HG03558 (cell line): Measurements from ENCODE around the gene ARID1B.

ENCODE experiments used
- ATAC-seq: cut with Tn5 transposase; IDR thresholded peaks from one replicate; pipeline ENCODE4 v1.9.1; 2021; ENCODE audit warnings: moderate number of reproducible peaks; ENCODE audit not compliant: unreplicated experiment; ENCODE audit errors: extremely low read depth

Gene ARID1B

DNA sequence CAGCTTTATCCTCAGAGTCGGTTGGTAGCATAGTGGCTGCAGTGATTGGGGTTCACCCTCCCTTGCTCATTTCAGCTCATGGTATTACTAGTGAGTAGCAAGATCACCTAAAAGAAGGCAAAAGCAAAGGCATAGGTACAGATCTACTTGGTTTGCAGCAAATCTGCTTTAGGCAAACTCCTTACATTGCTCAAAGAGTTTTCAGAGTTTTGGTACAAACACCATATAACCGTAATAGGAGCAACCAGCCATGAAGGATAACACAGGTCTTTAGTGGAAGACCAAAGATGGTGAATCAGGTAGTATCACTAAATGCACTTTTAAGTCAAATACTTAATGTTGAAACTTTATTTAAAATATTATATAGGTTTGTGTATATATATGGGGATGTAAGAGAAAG is 172.9 kb downstream of the ARID1B start:
- ATAC-seq: no peak

DNA sequence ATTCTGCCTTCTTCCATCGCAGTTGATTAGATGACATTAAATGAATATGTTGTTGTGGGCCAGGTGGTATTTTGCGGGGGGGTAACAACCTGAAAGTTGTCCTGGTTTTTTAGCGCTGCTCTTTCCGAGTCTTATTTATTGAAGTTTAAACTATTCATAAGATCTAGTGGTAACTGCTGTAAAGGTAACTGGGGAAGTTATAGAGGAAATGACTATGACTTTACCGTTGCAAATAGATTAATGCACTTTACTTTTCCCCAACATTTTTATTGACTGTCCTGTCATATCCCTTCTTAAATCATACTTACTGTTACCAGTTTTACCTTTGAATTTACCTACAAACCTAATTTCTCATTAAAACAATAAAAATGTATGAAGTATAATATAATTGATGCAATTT is 173.4 kb downstream of the ARID1B start:
- no peak for ATAC-seq

DNA sequence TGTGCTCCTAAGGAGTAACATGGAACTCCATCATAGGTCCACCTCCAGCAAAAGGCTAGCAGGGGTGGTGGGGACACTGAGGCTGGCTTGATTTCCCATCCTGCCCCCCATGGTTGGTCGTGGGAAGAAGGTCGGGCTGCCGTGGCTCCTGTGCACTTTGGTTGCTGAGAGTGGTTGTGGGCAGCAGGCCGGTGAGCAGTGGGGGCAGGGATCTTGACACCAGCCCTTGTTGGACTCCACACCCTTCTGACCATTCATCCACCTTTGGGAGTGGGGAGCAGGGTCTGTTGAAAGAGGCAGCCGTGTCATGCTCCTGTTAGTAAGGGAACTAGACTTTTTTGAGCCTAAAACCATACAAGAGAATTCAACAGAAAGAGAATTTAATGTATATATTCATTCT is 175.2 kb downstream of the ARID1B start:
- no peak for ATAC-seq

DNA sequence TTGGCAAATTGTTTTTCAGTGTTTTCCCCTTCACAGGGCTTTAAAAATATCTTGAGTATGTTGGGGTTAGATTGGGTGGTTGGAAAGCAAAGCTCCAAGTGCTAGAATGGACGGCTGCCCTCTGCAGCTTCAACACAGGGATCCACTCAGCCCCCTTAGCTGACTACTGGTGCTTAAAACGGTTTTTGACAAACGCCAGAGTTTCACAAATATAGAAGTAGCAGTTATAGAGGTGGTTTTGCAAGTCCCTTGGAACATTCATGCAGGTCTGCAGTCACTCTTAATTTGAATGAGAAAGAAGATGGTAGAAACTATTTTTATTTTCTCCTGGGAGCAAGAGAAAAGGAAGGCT is 175.9 kb downstream of the ARID1B start:
- no peak for ATAC-seq

DNA sequence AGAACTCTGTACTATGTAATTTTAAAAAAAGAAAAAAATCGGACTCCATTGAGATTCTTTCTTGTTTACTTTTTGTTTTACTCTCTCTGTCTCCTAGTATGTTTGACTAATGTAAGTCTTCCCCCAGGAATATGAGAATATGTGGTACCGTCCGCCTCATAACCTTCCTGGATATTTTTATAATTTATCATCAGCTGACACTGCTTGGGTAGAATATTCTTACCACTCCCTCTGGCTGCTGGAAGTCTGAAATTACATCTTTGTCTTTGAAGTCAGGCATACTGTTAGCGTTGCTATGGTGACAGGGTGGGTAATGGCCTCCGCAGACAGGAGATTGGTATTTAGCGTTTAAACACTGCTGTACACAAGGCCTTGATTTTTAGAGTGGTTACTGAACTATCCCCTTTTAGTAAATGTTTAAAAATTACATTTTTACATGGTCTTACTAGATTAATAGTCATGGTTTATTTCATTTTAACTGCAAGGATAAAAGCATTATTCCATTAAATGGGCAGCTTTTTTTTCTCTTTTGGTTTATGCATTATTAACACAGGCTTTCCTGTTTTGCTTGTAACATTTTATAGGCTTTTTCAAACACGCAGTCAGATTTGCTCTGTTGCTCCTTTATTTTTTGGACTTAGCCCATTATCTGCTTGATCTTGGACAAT is 176.4 kb downstream of the ARID1B start:
- ATAC-seq: no peak

DNA sequence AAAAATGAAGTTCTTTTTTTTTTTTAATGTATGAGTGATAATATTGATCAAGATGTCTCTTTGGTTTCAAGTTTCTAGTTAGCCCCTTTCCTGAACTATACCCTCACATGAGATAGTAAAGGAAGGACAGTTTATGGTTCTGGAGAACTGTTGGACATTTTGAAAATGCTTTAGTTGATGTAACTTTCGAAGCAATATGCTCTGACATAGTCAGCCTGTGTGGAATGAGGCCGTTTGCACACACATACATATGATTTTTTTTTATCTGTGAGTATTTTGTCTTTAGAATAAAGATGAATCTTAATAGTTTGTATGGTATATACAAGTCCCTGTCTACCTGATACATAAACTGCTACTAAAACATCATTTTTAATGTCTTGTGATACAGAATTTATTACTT is 177.0 kb downstream of the ARID1B start:
- ATAC-seq: no peak

DNA sequence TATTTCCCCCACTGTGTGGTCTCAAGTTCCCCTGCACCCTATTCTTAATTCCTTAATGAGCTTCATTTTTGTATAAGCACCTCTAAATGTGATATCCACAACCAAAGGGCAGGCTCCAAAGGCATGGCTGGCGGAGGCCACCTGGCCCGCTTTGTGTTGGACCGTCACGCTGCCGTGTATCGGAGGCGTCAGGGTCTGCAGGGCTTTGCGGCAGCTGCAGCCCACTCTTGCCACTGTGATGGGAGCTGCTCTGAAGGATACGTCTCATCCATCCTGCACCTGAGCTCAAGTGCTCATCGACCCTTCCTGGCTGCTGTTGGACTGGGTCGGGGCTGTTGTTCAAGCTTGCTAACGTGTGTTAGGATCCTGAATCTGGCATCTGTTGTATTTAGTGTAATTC is 177.6 kb downstream of the ARID1B start:
- no peak for ATAC-seq

DNA sequence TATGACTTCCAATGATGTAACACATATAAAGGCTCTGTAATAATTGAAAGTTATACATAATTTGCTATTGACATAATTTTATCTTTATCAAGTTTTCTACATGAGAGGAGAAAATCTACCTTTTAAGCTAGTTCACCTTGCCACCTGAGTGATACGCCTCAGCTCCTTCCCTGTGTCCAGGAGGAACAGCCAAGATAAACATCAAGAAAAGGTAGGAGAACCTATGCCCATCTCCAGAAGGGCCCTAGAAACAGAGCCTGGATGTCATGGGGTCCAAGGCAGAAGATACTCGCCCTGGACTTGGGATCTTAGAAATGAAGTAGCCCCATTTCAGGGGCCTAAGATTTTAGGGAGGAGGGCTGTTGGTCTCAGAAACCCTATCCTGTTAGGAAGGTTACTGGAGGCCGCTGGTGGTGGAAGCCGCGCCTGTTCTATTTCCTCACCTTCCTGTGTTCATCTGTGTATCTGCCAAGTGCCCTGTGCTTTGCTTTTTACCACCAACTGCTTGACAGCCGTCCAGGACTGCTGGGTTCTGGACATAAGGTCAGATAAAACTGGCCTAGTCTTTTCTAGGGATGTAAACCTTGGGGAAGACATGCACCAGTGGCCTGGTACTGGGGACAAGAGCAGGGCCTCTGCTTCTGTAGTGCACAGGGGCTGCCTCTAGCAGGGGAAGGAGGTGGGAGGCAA is 178.5 kb downstream of the ARID1B start:
- no peak for ATAC-seq

DNA sequence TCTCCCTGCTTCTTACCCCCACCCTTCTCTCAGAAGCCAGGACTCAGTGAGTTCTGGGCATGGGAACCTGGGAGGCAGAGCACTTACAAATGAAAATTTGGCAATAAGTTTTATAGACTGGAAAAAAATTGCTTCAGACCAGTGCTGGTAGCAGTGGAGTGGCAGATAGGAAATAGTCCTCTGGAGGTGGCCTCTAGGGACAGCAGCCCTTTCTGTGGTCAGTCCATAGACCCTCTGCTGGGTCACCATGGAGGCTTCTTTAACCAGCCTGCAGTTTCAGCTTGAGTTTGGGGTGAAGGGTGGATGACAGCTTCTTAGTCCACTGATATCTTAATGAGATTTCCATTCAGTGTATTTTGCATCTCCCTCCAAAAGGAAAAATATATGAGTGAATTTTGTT is 179.1 kb downstream of the ARID1B start:
- no peak for ATAC-seq

DNA sequence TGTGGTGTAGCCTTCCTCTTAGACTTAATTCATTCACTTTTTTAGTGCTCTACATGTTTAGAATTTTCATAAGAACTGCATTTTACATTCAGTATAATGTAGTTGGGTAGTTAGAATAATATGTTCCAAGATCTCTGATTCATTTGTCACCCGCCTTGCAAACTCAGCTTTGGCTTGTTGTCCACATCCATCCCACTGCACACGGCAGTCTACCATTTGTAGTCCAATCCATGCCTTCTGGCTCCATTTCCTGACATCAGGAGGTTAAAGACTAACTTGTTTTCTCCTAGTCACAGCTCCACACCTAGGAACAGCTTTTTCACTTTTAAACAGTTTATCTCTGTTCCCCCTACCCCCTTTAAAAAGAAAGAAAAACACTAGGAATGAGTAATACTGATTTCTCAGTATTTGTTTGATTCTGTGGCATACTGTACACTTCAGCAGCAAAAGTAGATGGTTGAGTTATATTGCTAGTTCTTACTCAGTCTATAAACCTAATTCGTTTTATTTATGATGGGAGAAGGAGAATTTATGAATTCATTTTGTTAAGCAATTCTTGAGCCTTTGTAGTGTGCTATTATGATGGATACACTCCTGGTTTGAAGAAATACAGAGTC is 180.9 kb downstream of the ARID1B start:
- ATAC-seq: no peak

DNA sequence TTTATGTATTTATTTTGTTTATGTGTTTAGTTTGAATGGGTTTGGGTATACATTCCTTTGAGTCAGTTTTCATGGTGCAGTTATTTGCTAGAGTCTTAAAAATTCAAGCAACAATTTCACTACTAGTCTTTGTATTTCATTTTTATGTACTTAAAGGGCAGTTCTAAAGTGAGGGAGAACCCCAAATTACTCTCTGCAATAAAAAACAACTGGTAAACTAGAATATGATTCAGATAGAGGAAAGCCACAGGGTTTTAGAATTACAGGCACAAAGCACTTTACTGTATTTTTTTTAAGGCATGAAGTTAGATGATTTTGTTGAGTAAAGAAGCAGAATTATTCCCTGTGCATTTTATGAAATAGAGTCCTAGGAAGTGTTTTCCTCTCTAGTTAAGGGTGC is 183.3 kb downstream of the ARID1B start:
- no peak for ATAC-seq

DNA sequence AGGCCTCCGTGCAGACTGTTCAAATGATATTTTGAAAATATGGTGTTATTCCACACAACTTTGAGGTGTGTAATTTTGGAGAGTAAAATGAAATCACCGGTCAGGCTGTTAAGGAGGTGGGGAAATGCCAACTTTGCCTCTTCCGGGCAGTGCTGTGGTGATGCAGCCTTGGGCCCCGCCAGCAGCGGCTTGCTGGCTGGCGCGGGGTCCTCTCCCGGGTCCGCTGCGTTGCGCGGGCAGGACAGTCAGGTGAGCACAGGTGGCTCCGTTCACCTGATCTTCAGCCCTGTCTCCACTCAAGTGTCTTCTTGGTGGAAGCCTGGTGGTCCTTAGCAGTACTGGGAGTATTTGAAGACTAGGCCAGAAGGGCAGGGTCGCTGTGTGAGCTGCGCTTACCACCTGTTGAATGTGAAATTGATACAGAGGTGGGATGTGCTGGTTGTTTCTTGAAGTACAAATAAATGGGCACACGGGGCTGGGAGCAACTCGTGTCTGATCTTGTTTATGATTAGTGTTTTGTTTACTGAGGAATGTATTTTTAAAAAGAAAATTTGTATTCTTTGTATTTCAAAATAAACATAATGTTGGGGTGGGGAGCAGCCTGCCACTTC is 184.2 kb downstream of the ARID1B start:
- no peak for ATAC-seq

DNA sequence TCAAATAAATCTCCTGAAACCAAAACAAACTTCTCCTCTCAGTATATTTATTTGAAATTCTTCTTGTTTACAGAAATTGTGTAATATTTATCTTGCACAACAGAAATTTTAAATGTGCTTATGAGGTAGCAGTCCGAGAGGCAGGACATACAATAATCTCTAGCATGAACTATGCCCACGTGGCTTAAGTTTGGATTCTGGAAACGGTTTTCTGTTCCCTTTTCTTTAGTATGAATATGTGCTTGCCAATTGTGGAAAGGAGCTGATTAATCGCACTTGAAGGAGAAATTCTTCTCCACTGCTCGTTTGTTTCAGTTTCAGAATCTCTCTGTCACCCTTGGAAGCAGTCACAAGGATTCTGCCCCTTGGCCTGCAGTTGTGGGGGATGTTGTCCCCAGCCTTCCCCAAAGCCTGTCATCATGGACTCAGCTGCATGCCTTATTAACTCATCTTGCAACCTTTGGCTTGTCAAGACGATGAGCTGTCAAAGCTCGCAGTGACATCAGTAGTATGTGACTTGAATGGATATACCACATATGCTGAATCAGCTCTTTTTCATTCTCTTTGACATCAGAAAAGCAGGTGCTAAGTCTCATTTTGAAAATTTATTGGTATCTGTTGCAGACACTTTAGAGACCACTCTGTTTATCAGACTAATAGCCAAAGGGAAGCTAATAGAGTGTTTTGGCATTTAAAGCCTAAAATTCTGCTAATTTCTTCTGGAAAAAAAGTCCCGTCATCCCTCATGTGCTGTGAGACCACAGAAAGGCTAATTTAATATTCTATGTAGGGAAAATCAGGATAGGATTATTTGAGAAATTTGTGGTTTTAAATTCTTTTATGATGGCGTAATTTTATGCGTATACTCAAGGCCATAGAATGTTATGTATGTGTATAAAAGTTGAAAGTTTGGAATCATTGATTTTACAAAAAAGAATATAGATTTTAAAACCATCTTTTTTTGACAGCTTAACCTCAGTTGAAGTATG is 186.8 kb downstream of the ARID1B start:
- ATAC-seq: no peak

DNA sequence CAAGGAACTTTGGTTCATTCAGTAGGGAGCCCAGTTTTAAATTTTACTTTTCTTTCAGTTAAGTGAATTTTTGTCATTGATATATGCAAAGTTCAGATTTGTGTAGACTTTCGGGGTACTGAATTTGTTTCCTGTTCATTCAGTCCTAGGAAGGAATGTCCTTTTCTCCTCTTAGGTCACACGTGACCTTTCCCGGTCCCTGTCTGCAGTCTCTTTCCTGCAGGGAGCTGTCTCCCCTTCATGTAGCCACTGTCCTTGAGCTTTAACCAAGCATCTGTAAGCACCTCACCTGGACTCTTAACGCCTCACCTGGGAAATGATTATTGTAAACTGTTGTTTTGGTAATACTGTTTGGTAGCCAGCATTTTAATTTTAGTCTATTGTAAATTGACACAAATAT is 190.7 kb downstream of the ARID1B start:
- no peak for ATAC-seq

DNA sequence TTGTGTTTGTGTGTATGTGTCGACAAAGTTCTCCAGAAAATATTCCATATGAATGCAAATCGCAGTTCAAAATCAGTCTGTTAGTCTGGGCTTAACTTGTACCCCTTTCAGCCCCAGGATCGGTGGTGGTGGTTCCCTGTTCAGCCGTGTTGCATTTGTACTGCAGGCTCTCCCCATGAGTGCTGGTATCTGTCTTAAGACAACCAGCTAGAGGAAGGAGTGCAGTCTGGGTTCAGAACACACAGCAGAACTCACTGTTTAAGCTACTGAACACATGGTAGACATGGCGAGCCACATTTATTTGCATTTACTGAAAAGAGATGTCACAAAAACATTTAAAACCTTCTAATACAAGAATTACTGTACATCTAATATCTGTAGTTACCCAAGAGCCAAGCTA is 192.1 kb downstream of the ARID1B start:
- ATAC-seq: no peak

DNA sequence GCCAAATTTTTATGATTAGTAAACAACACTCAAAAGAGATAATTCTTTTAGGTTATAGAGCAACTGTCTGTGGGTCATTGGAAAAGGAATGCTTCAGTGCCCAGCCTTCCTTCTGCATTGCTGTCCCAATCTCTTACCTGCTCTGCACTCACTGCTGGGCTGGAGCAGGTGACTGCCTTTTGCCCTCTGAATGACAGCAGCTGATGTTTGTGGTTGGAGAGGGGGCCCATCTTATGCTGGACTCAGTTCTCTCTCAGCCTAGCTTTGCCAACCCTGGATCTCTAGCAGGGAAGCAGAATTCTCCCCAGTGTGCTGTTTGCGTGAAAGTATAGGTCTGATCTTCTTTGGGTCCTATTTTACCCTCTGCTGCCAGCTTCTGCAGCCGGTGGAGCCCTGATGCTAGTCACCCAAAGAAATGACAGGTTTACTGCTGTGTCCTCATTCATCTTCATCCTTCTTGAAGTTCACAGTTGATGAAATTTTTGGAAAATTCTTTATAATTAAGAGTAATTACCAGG is 193.5 kb downstream of the ARID1B start:
- no peak for ATAC-seq

DNA sequence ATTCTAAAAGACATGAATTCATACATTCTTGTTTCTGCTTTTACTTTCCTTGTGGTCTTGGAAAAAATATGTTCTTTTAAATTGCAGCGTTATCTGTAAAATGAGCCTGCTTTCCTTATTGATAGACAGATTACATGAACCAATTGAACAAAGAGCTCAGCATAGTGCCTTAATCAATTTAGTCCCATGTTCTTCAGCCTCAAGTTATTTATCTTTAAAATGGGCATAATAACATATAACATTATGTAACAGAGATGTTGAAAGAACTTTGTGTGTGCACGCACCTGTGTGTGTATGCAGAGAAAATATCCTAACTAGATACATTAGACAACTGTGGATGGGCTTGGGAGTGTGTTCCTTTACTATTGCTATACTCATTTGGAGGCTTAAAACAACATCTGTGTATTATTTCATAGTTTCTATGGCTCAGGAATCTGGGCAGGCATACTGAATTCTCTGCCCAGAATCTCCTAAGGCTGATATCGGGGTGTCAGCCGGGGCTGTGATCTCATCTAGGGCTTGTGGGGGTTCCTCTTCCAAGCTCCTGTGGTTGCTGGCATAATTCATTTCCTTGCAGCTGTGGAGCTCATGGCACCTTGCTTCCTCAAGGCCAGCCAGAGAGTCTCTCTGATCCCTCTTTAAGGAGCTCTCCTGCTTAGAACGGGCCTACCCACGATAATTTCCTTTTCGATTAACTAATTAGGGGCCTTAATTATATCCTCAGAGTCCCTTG is 194.1 kb downstream of the ARID1B start:
- no peak for ATAC-seq

DNA sequence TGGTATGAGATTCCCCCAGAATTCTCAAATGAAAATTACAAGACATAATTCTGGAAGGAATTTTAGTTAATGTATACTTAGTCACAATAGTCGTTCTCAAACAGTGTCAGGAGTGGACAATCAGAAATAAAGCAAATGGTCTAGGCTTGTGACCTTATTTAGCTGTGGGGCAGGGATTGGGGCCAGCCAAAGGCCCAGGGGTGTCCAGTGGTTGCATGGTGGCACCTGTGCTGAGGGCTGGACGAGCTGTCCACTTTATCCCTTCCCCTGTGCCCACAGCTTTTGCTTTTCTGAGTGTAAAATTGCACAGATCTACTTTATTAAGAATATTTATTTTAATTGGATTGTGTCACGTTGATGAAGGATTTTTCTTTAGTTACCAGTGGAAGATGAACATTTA is 195.0 kb downstream of the ARID1B start:
- ATAC-seq: no peak

DNA sequence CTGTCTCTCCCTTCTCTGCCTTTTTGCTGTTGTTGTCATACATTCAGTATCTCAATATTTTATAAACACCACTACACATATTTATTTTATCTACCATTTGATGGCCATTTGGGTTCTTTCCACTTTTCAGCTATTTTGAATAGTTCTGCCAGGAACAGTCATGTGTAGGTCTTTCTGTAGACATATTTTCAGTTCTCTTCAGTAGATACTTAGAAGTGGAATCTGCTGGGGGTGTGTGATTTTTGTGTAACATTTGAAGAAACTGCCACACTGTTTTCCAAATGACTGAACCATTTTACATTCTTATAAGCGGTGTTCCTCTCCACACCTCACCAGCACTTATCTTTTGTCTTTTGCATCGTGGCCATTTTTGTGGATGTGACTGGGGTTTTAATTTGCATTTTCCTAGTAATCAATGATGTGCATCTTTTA is 197.7 kb downstream of the ARID1B start:
- ATAC-seq: no peak
